Keratinocyte (primary cell): ENCODE results near the gene BBS1. TPM values are rescaled to one million over a fixed set of nuclear protein-coding genes. Genes with fewer than 3 reads are reported as not detected.

Experiments
- DNase-seq: peaks from one replicate; pipeline ENCODE4 v3.0.0-alpha.2; 2011; ENCODE audit warnings: low read depth, missing footprints, low spot score
- FAIRE-seq: peaks from 2 replicates; lab custom pipeline; 2011; peaks lifted over from hg19 to GRCh38; lab: Jason Lieb, UNC
- H2AFZ ChIP-seq: 2 replicates; pipeline ENCODE4 v1.6.0; 2012; ENCODE audit warnings: low read length, control low read depth, inconsistent platforms; ENCODE audit not compliant: control insufficient read depth
- H3K27ac ChIP-seq: 2 replicates; pipeline ENCODE4 v1.5.1; 2011; ENCODE audit warnings: low read length; ENCODE audit not compliant: control insufficient read depth, insufficient read depth
- H3K27me3 ChIP-seq: 3 replicates; pipeline ENCODE4 v1.6.0; 2011; ENCODE audit warnings: low read length; ENCODE audit not compliant: control insufficient read depth, insufficient read depth; ENCODE audit errors: extremely low read depth
- H3K36me3 ChIP-seq, 2 experiments: 2 replicates in 1 of 2; 3 replicates in 1 of 2; pipeline ENCODE4 v1.5.1; 2011; ENCODE audit warnings: low read length in 2 of 2, mild to moderate bottlenecking in 1 of 2; ENCODE audit not compliant: control insufficient read depth in 2 of 2, insufficient read depth in 2 of 2; ENCODE audit errors: extremely low read depth in 1 of 2
- H3K4me1 ChIP-seq: 3 replicates; pipeline ENCODE4 v1.5.1; 2011; ENCODE audit warnings: low read length; ENCODE audit not compliant: control insufficient read depth, insufficient read depth; ENCODE audit errors: extremely low read depth
- H3K4me2 ChIP-seq: 3 replicates; pipeline ENCODE4 v1.6.0; 2011; ENCODE audit warnings: low read depth, low read length; ENCODE audit not compliant: control insufficient read depth, insufficient read depth; ENCODE audit errors: extremely low read depth
- H3K4me3 ChIP-seq, 3 experiments: fragments of 200-600 bp in 1 of 3; sonication (generic) in 1 of 3; 2 replicates in 2 of 3; 3 replicates in 1 of 3; pipeline ENCODE4 v1.5.1; 2011 to 2016; ENCODE audit warnings: low read length in 3 of 3, mild to moderate bottlenecking in 3 of 3, control low read depth in 2 of 3, inconsistent platforms in 1 of 3, low read depth in 1 of 3, mixed read lengths in 1 of 3, mixed run types in 1 of 3, moderate library complexity in 1 of 3; ENCODE audit not compliant: control insufficient read depth in 2 of 3, insufficient read depth in 2 of 3; ENCODE audit errors: extremely low read depth in 1 of 3
- H3K79me2 ChIP-seq: 2 replicates; pipeline ENCODE4 v1.6.0; 2012; ENCODE audit warnings: low read length; ENCODE audit not compliant: control insufficient read depth, insufficient read depth
- H3K9ac ChIP-seq: 3 replicates; pipeline ENCODE4 v1.6.0; 2011; ENCODE audit warnings: low read length; ENCODE audit not compliant: control insufficient read depth, insufficient read depth; ENCODE audit errors: extremely low read depth
- H3K9me1 ChIP-seq: 3 replicates; pipeline ENCODE4 v1.6.0; 2011; ENCODE audit warnings: low read length; ENCODE audit not compliant: control insufficient read depth, insufficient read depth; ENCODE audit errors: extremely low read depth
- H3K9me3 ChIP-seq: 2 replicates; pipeline ENCODE4 v1.5.1; 2012; ENCODE audit warnings: low read depth, low read length; ENCODE audit not compliant: control insufficient read depth
- H4K20me1 ChIP-seq: 3 replicates; pipeline ENCODE4 v1.6.0; 2011; ENCODE audit warnings: low read length; ENCODE audit not compliant: control insufficient read depth, insufficient read depth; ENCODE audit errors: extremely low read depth
- CTCF ChIP-seq, 3 experiments: IDR thresholded peaks in 1 of 3; conservative IDR thresholded peaks in 1 of 3; optimal IDR thresholded peaks in 1 of 3; 2 replicates in 2 of 3; 3 replicates in 1 of 3; pipeline versions ENCODE3 to v1.5.1; 2011; ENCODE audit warnings: low read length in 3 of 3, mild to moderate bottlenecking in 3 of 3, moderate library complexity in 2 of 3, control low read depth in 1 of 3, inconsistent platforms in 1 of 3; ENCODE audit not compliant: insufficient read depth in 2 of 3; ENCODE audit errors: extremely low read depth in 1 of 3
- EZH2 ChIP-seq: IDR thresholded peaks from one replicate; pipeline ENCODE4 v1.6.1; 2012; ENCODE audit warnings: inconsistent platforms, mild to moderate bottlenecking, low read length, moderate library complexity
- dilution Hi-C: fragments of 300-500 bp; cut with MboI; formaldehyde crosslinking; loops from one replicate; pipeline ENCODE4 v1.7.0; 2020; ENCODE audit warnings: low sequenced_read_pairs; ENCODE audit not compliant: extremely low pct_ligation_motif_present
- polyA plus RNA-seq, 5 experiments: library from polyadenylated mRNA; depleted of rRNA in 3 of 5; stranded (reverse) in 3 of 5; stranded (forward) in 1 of 5; unstranded in 1 of 5; fragments of >200 nt; gene quantifications; 1 replicate in 1 of 5; 2 replicates in 3 of 5; 3 replicates in 1 of 5; pipeline versions ENCODE4 v1.2.1 to v1.2.3, GENCODE V29; 2011 to 2012; ENCODE audit warnings: missing spikeins in 2 of 5, low read depth in 1 of 5, low replicate concordance in 1 of 5

Gene BBS1
- polyA plus RNA-seq, 1 donor (not counting 4 experiments of a cell fraction or from before 2014, with no cell fraction given), result 11.7 TPM

GRCh38 chr11:66562275-66562674, 51.8 kb downstream of the BBS1 start:
- TF ChIP-seq CTCF (optimal IDR thresholded peaks at IDR 0.05 in 1 of 3, IDR thresholded peaks at IDR 0.05 in 1 of 3, conservative IDR thresholded peaks at IDR 0.05 in 1 of 3; ENCODE audit: extremely low read depth in 1 of 3, insufficient read depth in 2 of 3, low read length in 3 of 3), result no peak
- no peak for TF ChIP-seq EZH2
- Histone ChIP-seq H3K9me1 (no peaks in the 10 kb centered on the region), H3K4me3 (no peak overlapping the region), H3K9ac (no peak overlapping the region), H3K9me3 (no peaks in the 10 kb centered on the region), H3K27ac (no peak overlapping the region), H3K4me1 (no peaks in the 10 kb centered on the region), H3K27me3 (peaks cover 23% of the 10 kb centered on the region), H3K79me2 (no peaks in the 10 kb centered on the region), H3K4me2 (no peak overlapping the region), H2AFZ (no peak overlapping the region), H3K36me3 (no peaks in the 10 kb centered on the region), H4K20me1 (no peaks in the 10 kb centered on the region)
- dilution Hi-C loops, result no loop called here
- DNase-seq (no peak), FAIRE-seq (no peak)

- TF ChIP-seq EZH2 (no peak), CTCF (optimal IDR thresholded peaks at IDR 0.05 in 1 of 3, IDR thresholded peaks at IDR 0.05 in 1 of 3, conservative IDR thresholded peaks at IDR 0.05 in 1 of 3; ENCODE audit: extremely low read depth in 1 of 3, insufficient read depth in 2 of 3, low read length in 3 of 3) (no peak)
- FAIRE-seq, result no peak
- Histone ChIP-seq H3K27ac (no peak overlapping the region), H3K4me3 (no peak overlapping the region), H3K4me2 (no peak overlapping the region), H3K9me1 (no peaks in the 10 kb centered on the region), H2AFZ (no peak overlapping the region), H3K9me3 (no peaks in the 10 kb centered on the region), H3K79me2 (no peaks in the 10 kb centered on the region), H3K36me3 (no peaks in the 10 kb centered on the region), H3K9ac (no peak overlapping the region), H4K20me1 (no peaks in the 10 kb centered on the region), H3K4me1 (no peaks in the 10 kb centered on the region), H3K27me3 (peaks cover 25% of the 10 kb centered on the region)
- no peak for DNase-seq
- dilution Hi-C loops, result no loop called here
Measured at GRCh38 chr11:66562907-66563583, 52.6 kb downstream of the BBS1 start.
